Smooth muscle cell (in vitro differentiated cells): ENCODE measurements around the gene ALDH1A3. TPM values are rescaled to one million over a fixed set of nuclear protein-coding genes. Genes with fewer than 3 reads are reported as not detected.

Experiments
- DNase-seq: peaks from one replicate; lab custom pipeline; 2025; ENCODE audit not compliant: unreplicated experiment; lab: John Stamatoyannopoulos, UW
- H2AFZ ChIP-seq: fragments of 200-600 bp; sonication (generic); 2 replicates; pipeline ENCODE4 v1.6.0; 2016; ENCODE audit warnings: antibody characterized with exemption, low read depth, mild to moderate bottlenecking
- H3F3A ChIP-seq: fragments of 200-600 bp; sonication (generic); 2 replicates; pipeline ENCODE4 v1.6.0; 2017; ENCODE audit warnings: antibody characterized with exemption, low read depth
- H3K27ac ChIP-seq: fragments of 200-600 bp; sonication (generic); 2 replicates; pipeline ENCODE4 v1.5.1; 2016; ENCODE audit warnings: low read depth, mild to moderate bottlenecking
- H3K27me3 ChIP-seq: fragments of 200-600 bp; sonication (generic); 2 replicates; pipeline ENCODE4 v1.6.1; 2016; ENCODE audit warnings: low read depth, mild to moderate bottlenecking
- H3K36me3 ChIP-seq: fragments of 200-600 bp; sonication (generic); 2 replicates; pipeline ENCODE4 v1.5.1; 2016; ENCODE audit warnings: low read depth
- H3K4me1 ChIP-seq: fragments of 200-600 bp; sonication (generic); 2 replicates; pipeline ENCODE4 v1.5.1; 2016; ENCODE audit warnings: low read depth
- H3K4me2 ChIP-seq: fragments of 200-600 bp; sonication (generic); 2 replicates; pipeline ENCODE4 v1.6.0; 2016; ENCODE audit warnings: mild to moderate bottlenecking
- H3K4me3 ChIP-seq: fragments of 200-600 bp; sonication (generic); 2 replicates; pipeline ENCODE4 v1.5.1; 2016; ENCODE audit warnings: mild to moderate bottlenecking
- H3K79me2 ChIP-seq: fragments of 200-600 bp; sonication (generic); 2 replicates; pipeline ENCODE4 v1.6.0; 2016; ENCODE audit warnings: low read depth, mild to moderate bottlenecking
- H3K9ac ChIP-seq: fragments of 200-600 bp; sonication (generic); 2 replicates; pipeline ENCODE4 v1.6.0; 2016; ENCODE audit warnings: low read depth
- H3K9me3 ChIP-seq: fragments of 200-600 bp; sonication (generic); replicated peaks from 2 replicates; pipeline ENCODE4 v1.5.1; 2016; ENCODE audit warnings: low read depth
- H4K20me1 ChIP-seq: fragments of 200-600 bp; sonication (generic); 2 replicates; pipeline ENCODE4 v1.6.0; 2016; ENCODE audit warnings: low read depth
- WGBS: methylation state at CpG from one replicate; pipeline ENCODE4 v1.1.7; 2016; ENCODE audit warnings: low lambda C conversion rate; 5-methylcytosine and 5-hydroxymethylcytosine counted together
- polyA plus RNA-seq: library from polyadenylated mRNA; unstranded; fragments of >200 nt; fragmentation: Nextera tagmentation; extraction: Ambion mirVana; gene quantifications from 2 replicates; pipeline ENCODE4 v1.2.1, GENCODE V29; 2016
- total RNA-seq: library from RNA; depleted of rRNA; stranded (reverse); fragments of >200 nt; gene quantifications from 2 replicates; pipeline ENCODE4 v1.2.3, GENCODE V29; 2014
- TF ChIP-seq, protein P1 (sequence below): fragments of 200-600 bp; sonication (generic); IDR thresholded peaks from 2 replicates; pipeline ENCODE4 v1.5.1; 2017; ENCODE audit warnings: borderline replicate concordance, mild to moderate bottlenecking, antibody characterized with exemption; ENCODE audit not compliant: insufficient read depth, poor library complexity, severe bottlenecking

ALDH1A3 gene
- total and polyA plus RNA-seq, 2 experiments from 2014 or later, result 1.3 to 1.6 TPM

DNA sequence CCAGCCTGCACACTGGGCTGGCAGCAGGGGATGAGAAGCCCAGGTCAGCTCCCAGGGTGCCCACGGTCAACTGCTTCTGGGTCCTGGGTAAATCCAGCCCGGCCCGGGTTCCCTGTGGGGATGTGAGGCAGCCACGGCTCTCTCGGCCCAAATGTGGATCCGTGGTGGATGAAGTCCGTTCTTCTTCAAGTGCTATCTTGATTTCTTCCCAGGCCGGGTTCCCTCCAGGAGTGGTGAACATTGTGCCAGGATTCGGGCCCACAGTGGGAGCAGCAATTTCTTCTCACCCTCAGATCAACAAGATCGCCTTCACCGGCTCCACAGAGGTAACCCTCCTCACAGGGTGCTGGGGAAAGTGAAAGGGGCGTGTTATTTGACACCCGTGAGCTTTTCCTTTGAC lies 16.1 kb downstream of the ALDH1A3 start:
- no peak for DNase-seq
- WGBS, result 90% methylated on average over 13 of the region's 13 CpGs
- H3K4me3 ChIP-seq, result no peak overlapping the region
- H3K79me2 ChIP-seq, result no peaks in the 10 kb centered on the region
- H3F3A ChIP-seq, result no peaks in the 10 kb centered on the region
- H4K20me1 ChIP-seq, result no peaks in the 10 kb centered on the region
- no peak overlapping the region for H3K4me2 ChIP-seq
- H3K27me3 ChIP-seq, result peaks cover 3% of the 10 kb centered on the region
- no peaks in the 10 kb centered on the region for H3K9me3 ChIP-seq
- H3K9ac ChIP-seq, result no peak overlapping the region
- TF ChIP-seq, protein P1, sequence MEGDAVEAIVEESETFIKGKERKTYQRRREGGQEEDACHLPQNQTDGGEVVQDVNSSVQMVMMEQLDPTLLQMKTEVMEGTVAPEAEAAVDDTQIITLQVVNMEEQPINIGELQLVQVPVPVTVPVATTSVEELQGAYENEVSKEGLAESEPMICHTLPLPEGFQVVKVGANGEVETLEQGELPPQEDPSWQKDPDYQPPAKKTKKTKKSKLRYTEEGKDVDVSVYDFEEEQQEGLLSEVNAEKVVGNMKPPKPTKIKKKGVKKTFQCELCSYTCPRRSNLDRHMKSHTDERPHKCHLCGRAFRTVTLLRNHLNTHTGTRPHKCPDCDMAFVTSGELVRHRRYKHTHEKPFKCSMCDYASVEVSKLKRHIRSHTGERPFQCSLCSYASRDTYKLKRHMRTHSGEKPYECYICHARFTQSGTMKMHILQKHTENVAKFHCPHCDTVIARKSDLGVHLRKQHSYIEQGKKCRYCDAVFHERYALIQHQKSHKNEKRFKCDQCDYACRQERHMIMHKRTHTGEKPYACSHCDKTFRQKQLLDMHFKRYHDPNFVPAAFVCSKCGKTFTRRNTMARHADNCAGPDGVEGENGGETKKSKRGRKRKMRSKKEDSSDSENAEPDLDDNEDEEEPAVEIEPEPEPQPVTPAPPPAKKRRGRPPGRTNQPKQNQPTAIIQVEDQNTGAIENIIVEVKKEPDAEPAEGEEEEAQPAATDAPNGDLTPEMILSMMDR, result no peak
- no peaks in the 10 kb centered on the region for H3K4me1 ChIP-seq
- H2AFZ ChIP-seq, result no peak overlapping the region
- H3K27ac ChIP-seq, result no peak overlapping the region
- no peaks in the 10 kb centered on the region for H3K36me3 ChIP-seq

GRCh38 chr15:100897221-100898151 lies 17.9 kb downstream of the ALDH1A3 start:
- WGBS, result 92% methylated on average over 26 of the region's 26 CpGs
- H3K9me3 ChIP-seq, result no peaks in the 10 kb centered on the region
- H3K27ac ChIP-seq, result no peak overlapping the region
- no peaks in the 10 kb centered on the region for H3K36me3 ChIP-seq
- TF ChIP-seq, protein P1, result no peak
- H3K4me1 ChIP-seq, result no peaks in the 10 kb centered on the region
- no peak overlapping the region for H3K4me3 ChIP-seq
- H3K4me2 ChIP-seq, result no peak overlapping the region
- H3K79me2 ChIP-seq, result no peaks in the 10 kb centered on the region
- no peaks in the 10 kb centered on the region for H4K20me1 ChIP-seq
- no peak overlapping the region for H2AFZ ChIP-seq
- H3F3A ChIP-seq, result no peaks in the 10 kb centered on the region
- no peak for DNase-seq
- peaks cover 3% of the 10 kb centered on the region for H3K27me3 ChIP-seq
- no peak overlapping the region for H3K9ac ChIP-seq

GRCh38 chr15:100898152-100898490 lies 18.5 kb downstream of the ALDH1A3 start:
- H3K4me2 ChIP-seq, result no peak overlapping the region
- no peak overlapping the region for H3K27ac ChIP-seq
- WGBS, result 96% methylated on average over 9 of the region's 9 CpGs
- no peaks in the 10 kb centered on the region for H3K79me2 ChIP-seq
- no peaks in the 10 kb centered on the region for H3K4me1 ChIP-seq
- H4K20me1 ChIP-seq, result no peaks in the 10 kb centered on the region
- H2AFZ ChIP-seq, result no peak overlapping the region
- H3K27me3 ChIP-seq, result peaks cover 3% of the 10 kb centered on the region
- no peaks in the 10 kb centered on the region for H3K9me3 ChIP-seq
- no peak for DNase-seq
- H3K36me3 ChIP-seq, result no peaks in the 10 kb centered on the region
- no peak overlapping the region for H3K9ac ChIP-seq
- H3K4me3 ChIP-seq, result no peak overlapping the region
- TF ChIP-seq, protein P1, result no peak
- no peaks in the 10 kb centered on the region for H3F3A ChIP-seq
